Lower leg skin (tissue), 4 donors: ENCODE results near the gene BMP10. TPM values are rescaled to one million over a fixed set of nuclear protein-coding genes. Genes with fewer than 3 reads are reported as not detected.

Experiments
- DNase-seq, 2 donors: peaks; one replicate each; pipeline ENCODE4 v3.0.0-alpha.2; 2019; ENCODE audit warnings: low spot score in 2 of 2
- H3K4me3 ChIP-seq: fragments of 200-600 bp; sonication (generic); 2 replicates; pipeline ENCODE4 v1.5.1; 2017; ENCODE audit warnings: mild to moderate bottlenecking, low read depth; ENCODE audit not compliant: poor library complexity, severe bottlenecking
- POLR2A ChIP-seq, 2 donors: fragments of 450-650 bp; IDR thresholded peaks; one replicate each; pipeline ENCODE4 v1.6.1; 2016 to 2017; ENCODE audit warnings: antibody characterized with exemption in 2 of 2, mild to moderate bottlenecking in 1 of 2, moderate library complexity in 1 of 2
- WGBS, 2 donors: methylation state at CpG; one replicate each; pipeline ENCODE4 v1.1.5; 2018; 5-methylcytosine and 5-hydroxymethylcytosine counted together
- intact Hi-C: fragments of 100-400 bp; cut with DNase I; formaldehyde crosslinking; loops from one replicate; pipeline ENCODE4 v1.15.0; 2023; ENCODE audit warnings: low total_unique reads
- total RNA-seq, 4 donors: library from RNA; depleted of rRNA; stranded (reverse); fragments of >200 nt; gene quantifications; one replicate each; pipeline ENCODE4 v1.1.0, GENCODE V29; 2016
- TF ChIP-seq, protein P1 (sequence below), 3 donors: fragments of 450-650 bp; IDR thresholded peaks; one replicate each; pipeline ENCODE4 v1.5.1; 2016; ENCODE audit warnings: antibody characterized with exemption in 3 of 3, mild to moderate bottlenecking in 3 of 3, moderate library complexity in 2 of 3

Gene BMP10
- total RNA-seq, 4 donors from 2014 or later, result 0.19 TPM; not detected in 3

DNA sequence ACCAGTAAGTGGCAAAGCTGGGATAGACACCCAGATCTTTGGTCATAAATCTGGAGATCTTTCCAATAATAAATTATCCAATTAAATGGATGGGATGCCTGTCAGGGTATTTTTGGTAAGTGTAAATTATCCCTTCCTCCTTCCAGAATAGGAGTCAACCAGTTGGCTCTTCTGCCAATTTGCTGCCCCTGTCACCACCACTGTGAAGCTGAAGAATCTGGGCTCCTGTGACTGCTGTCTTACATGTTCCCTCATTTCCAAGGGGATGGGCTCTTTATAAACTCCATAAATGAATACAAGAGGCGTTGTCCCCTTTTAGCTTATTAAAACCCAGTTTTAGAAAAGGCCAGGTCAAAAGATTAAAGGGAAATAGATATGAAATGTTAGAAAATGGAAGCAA is 17.8 kb upstream of the BMP10 start:
- intact Hi-C loops, result no loop called here
- TF ChIP-seq, protein P1, sequence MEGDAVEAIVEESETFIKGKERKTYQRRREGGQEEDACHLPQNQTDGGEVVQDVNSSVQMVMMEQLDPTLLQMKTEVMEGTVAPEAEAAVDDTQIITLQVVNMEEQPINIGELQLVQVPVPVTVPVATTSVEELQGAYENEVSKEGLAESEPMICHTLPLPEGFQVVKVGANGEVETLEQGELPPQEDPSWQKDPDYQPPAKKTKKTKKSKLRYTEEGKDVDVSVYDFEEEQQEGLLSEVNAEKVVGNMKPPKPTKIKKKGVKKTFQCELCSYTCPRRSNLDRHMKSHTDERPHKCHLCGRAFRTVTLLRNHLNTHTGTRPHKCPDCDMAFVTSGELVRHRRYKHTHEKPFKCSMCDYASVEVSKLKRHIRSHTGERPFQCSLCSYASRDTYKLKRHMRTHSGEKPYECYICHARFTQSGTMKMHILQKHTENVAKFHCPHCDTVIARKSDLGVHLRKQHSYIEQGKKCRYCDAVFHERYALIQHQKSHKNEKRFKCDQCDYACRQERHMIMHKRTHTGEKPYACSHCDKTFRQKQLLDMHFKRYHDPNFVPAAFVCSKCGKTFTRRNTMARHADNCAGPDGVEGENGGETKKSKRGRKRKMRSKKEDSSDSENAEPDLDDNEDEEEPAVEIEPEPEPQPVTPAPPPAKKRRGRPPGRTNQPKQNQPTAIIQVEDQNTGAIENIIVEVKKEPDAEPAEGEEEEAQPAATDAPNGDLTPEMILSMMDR (IDR thresholded peaks at IDR 0.05), result no peak
- TF ChIP-seq POLR2A (IDR thresholded peaks at IDR 0.05), result no peak
- DNase-seq, result no peak
- no peak overlapping the region for H3K4me3 ChIP-seq
- WGBS, 2 donors, result 91 to 92% methylated on average over 1 of the region's 1 CpG

DNA sequence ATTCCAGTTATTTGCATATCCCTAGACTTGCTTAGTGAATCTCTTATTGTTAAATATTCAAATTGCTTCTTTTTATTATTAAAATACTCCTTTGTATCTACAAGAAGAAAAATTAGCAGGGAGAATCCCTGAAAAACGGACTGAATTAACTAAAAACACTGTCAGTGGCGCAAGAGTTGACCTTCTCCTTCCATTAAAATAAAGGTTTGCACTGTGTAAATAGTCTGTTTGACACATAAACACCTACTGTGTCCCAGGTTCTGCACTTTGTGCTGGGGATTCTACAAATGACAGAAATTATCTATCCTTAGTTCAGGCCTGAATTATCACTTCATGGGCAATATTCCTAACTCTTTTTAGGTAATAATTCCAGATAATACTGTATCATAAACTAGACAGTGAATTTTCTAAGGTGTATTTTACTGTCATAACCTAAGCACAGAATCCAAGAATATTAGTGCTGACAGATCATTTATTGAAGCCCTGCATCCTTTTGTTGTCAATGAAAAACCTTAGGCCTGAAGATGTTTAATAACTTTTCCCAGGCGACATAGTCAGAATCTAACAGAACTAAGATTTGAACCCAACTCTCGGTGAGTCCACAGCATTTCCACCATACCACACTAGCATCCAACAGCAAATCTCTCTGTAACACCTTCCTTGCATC is 17.0 kb upstream of the BMP10 start:
- intact Hi-C loops, result no loop called here
- H3K4me3 ChIP-seq, result no peak overlapping the region
- DNase-seq, result no peak
- no peak for TF ChIP-seq POLR2A (IDR thresholded peaks at IDR 0.05)
- TF ChIP-seq, protein P1 (IDR thresholded peaks at IDR 0.05), result no peak
- 88 to 92% methylated on average over 4 of the region's 4 CpGs for WGBS, 2 donors

- no peak for DNase-seq
- intact Hi-C loops, result no loop called here
- TF ChIP-seq, protein P1 (IDR thresholded peaks at IDR 0.05), result no peak
- TF ChIP-seq POLR2A (IDR thresholded peaks at IDR 0.05), result no peak
- 44 to 51% methylated on average over 3 of the region's 3 CpGs for WGBS, 2 donors
- H3K4me3 ChIP-seq, result no peak overlapping the region
Measured at GRCh38 chr2:68885811-68886075, 14.5 kb upstream of the BMP10 start.

GRCh38 chr2:68885074-68885810 is 14.0 kb upstream of the BMP10 start:
- TF ChIP-seq POLR2A (IDR thresholded peaks at IDR 0.05), result no peak
- TF ChIP-seq, protein P1 (IDR thresholded peaks at IDR 0.05), result no peak
- 76 to 80% methylated on average over 10 of the region's 10 CpGs for WGBS, 2 donors
- intact Hi-C loops, result no loop called here
- H3K4me3 ChIP-seq, result no peak overlapping the region
- DNase-seq, result no peak

- no peak overlapping the region for H3K4me3 ChIP-seq
- intact Hi-C loops, result no loop called here
- TF ChIP-seq POLR2A (IDR thresholded peaks at IDR 0.05), result no peak
- TF ChIP-seq, protein P1 (IDR thresholded peaks at IDR 0.05), result no peak
- DNase-seq, result no peak
Measured at GRCh38 chr2:68880213-68880612, 9.0 kb upstream of the BMP10 start.
